GM12865 (cell line): ENCODE results near the gene GET4.

ENCODE experiments used
- DNase-seq: peaks from one replicate; pipeline ENCODE4 v3.0.0; 2010; ENCODE audit warnings: low read depth
- H3K4me3 ChIP-seq: 2 replicates; pipeline ENCODE4 v1.5.1; 2011; ENCODE audit warnings: mild to moderate bottlenecking, low read depth, low read length, control low read depth
- TF ChIP-seq, protein P1 (sequence below): IDR thresholded peaks from 2 replicates; pipeline ENCODE4 v1.5.1; 2011; ENCODE audit warnings: low read length, control low read depth, low read depth, inconsistent platforms; ENCODE audit not compliant: insufficient read depth; ENCODE audit errors: missing control alignments

The GET4 gene

DNA sequence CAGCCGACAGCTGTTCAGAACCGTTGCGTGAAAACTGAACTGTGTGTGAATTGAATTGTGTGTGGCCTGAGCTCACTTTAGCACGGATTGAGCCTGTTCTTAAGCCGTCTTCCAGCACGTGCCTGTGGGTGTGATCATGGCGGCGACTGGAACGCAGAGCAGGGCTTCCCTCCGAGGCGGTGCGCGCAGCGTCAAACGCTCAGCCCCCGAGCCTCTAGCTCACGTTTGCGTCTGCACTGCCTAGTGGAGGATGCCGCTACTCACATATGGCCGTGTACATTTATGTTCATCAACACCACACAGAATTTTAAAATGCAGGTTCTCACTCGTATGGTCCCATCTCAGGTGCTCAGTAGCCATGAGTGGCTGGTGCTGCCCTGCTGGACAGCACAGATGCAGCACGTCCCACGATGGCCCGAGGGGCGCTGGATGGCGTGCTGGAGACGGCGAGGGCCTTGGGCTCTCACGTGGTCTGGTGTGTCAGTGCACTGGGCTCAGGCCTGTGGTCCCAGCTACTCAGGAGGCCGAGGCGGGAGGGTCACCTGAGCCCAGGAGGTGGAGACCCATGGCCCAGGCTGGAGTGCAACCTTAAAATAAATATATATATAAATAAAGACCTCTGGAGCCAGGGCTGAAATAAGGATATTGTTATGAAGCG is 22.1 kb upstream of the GET4 start:
- DNase-seq = no peak
- TF ChIP-seq, protein P1, sequence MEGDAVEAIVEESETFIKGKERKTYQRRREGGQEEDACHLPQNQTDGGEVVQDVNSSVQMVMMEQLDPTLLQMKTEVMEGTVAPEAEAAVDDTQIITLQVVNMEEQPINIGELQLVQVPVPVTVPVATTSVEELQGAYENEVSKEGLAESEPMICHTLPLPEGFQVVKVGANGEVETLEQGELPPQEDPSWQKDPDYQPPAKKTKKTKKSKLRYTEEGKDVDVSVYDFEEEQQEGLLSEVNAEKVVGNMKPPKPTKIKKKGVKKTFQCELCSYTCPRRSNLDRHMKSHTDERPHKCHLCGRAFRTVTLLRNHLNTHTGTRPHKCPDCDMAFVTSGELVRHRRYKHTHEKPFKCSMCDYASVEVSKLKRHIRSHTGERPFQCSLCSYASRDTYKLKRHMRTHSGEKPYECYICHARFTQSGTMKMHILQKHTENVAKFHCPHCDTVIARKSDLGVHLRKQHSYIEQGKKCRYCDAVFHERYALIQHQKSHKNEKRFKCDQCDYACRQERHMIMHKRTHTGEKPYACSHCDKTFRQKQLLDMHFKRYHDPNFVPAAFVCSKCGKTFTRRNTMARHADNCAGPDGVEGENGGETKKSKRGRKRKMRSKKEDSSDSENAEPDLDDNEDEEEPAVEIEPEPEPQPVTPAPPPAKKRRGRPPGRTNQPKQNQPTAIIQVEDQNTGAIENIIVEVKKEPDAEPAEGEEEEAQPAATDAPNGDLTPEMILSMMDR = no peak
- no peak overlapping the region for H3K4me3 ChIP-seq

DNA sequence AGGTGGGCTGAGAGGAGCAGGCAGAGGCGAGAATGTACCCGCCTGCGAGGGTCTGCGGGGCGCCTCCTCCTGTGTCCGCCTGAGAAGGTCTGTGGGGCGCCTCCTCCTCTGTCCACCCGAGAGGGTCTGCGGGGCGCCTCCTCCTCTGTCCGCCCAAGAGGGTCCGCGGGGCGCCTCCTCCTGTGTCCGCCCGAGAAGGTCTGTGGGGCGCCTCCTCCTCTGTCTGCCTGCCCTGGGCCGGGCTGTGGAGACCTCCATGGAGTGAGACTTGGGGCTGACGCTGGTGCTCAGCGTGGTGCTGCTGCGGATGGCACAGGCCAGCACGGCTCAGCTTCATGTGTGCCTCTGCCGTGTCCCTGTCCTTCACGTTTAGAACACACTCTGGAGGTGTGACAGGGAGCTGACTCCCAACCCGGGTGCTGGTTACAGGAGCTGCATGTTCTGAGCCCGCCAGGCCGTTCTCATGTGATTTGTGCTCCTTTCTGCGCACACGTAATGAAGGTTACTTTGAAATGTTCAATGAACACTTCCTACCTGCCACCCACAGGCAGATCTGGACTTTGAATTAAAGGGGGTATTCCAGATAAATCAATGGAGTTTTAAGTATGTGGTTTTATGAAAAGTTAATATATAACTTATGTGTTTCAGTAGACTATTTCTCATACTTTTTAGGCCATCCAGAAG is 20.5 kb upstream of the GET4 start:
- H3K4me3 ChIP-seq = no peak overlapping the region
- TF ChIP-seq, protein P1 = no peak
- DNase-seq = no peak

DNA sequence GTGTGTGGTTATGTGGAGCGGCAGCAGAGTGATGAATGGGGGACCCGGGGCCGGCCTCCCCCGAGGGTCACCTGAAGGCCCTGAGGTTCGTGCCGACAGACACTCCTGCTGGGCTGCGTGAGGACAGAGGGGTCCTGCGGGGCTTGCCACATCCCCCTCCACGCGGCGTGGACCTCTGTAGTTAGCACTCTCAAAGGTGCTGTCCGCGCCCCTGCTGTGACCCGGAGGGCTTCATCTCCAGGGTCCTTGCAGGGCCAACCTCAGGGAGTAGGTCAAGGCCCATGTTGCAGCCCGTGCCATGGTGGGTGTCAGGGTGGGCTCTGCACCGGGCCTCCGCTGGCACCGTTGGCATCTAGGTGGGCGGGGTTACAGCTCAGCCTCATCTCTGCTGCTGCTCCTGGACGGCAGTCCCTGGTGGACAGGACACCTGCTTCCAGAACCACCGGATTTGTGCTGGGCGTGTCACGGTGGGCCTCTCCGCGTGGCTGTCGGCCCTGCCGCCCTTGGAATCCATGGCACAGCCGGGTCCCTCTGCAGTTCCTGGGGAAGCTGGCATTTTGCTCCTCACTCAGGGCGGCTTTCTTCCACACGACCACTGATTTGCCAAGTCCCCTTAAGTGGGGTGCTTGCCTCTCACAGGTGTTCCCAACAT is 19.8 kb upstream of the GET4 start:
- H3K4me3 ChIP-seq = no peak overlapping the region
- TF ChIP-seq, protein P1 = no peak
- DNase-seq = no peak

DNA sequence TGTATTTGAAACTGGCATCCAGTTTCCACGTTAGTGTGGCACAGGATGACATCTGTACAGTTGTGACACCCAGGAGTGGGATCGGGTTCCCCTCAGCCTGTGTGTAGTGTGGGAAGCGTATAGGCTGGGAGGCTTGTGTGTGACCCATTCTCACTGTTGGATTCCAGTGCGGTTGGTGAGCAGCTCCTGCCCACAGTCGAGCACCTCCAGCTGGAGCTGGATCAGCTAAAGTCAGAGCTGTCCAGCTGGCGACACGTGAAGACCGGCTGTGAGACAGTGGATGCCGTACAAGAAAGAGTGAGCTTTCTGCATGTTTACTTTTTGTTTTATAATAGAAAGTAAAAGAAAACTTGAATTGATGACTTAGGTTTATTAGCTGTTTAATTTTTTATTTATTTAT is 18.7 kb upstream of the GET4 start:
- TF ChIP-seq, protein P1 = no peak
- no peak for DNase-seq
- no peak overlapping the region for H3K4me3 ChIP-seq

DNA sequence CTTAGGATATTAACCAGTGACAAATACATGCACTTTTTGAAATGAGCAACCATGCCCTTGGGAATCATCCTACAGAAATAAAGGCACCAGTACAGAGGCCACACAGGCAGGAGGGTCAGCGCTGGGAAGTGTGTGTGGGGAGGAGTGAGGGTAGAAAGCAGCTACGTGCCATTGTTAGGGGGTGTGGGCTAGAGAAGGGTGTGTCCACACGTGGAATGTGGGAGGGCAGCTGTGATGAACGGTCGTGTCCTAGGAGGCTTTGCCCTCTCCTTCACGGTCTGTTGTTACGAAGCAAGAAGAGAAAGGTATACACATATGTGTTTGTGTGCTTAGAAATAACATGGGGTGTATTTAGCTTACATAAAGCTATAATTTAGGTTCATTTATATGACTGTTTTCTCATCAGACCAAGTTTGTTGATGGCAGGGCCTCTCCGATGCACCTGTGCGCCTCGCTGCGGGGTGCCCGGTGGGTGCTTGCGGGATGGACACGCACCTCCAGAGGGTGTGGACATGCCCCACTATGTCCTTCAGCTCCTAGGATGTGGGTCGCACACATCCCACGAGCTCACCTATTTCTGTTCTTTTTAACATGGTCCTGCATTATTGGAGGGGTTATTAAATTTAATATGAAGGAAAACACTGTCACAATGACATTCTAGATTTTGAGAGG is 16.9 kb upstream of the GET4 start:
- TF ChIP-seq, protein P1 = no peak
- DNase-seq = no peak
- H3K4me3 ChIP-seq = no peak overlapping the region

DNA sequence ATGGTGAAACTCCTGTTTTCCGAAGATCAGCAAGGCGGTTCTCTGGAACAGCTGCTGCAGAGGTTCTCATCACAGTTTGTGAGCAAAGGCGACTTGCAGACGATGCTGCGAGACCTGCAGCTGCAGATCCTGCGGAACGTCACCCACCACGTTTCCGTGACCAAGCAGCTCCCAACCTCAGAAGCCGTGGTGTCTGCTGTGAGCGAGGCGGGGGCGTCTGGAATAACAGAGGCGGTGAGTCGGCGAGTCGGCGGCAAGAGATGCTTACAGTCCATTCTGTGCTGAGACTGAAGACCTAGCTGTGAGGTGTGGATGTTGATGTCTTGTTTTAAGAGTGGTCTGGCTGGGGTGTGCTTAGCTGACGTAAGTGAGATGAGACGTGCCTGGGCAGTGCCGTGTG is 16.2 kb upstream of the GET4 start:
- no peak for DNase-seq
- TF ChIP-seq, protein P1 = no peak
- H3K4me3 ChIP-seq = no peak overlapping the region
